OCI-LY1 (cell line): ENCODE data around the gene NF2.

Source experiments
- EZH2 ChIP-seq: fragments of 200-600 bp; sonication (generic), shearing (Covaris generic); IDR thresholded peaks from 2 replicates; pipeline ENCODE4 v1.8.0; 2017; ENCODE audit warnings: borderline replicate concordance, mixed run types, mild to moderate bottlenecking, antibody characterized with exemption, low read length, moderate library complexity, mixed read lengths
- TF ChIP-seq, protein P1 (sequence below): fragments of 200-600 bp; sonication (generic), shearing (Covaris generic); IDR thresholded peaks from 2 replicates; pipeline ENCODE4 v1.5.1; 2017; ENCODE audit warnings: mild to moderate bottlenecking, antibody characterized with exemption, low read length, moderate library complexity, mixed read lengths

DNA sequence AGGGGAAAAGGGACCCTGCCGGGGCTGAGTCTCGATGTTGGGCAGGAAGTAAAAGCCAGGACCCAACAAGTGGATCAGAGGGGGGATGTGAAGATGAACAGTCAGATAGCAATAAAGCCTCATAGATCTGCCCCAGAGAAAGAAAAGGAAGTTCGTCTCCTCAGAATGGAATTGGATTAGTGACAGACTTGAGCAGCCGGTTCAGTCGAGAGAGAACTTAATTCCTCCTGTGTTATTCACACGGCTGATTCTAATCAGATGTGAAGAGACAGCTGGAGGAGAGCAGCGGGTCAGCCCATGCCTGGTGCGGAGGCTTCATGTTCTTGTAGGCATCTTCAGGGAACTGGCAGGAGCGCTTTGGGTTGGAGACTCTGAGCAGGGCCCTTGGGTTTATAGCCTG is 87.0 kb downstream of the NF2 start:
- TF ChIP-seq, protein P1, sequence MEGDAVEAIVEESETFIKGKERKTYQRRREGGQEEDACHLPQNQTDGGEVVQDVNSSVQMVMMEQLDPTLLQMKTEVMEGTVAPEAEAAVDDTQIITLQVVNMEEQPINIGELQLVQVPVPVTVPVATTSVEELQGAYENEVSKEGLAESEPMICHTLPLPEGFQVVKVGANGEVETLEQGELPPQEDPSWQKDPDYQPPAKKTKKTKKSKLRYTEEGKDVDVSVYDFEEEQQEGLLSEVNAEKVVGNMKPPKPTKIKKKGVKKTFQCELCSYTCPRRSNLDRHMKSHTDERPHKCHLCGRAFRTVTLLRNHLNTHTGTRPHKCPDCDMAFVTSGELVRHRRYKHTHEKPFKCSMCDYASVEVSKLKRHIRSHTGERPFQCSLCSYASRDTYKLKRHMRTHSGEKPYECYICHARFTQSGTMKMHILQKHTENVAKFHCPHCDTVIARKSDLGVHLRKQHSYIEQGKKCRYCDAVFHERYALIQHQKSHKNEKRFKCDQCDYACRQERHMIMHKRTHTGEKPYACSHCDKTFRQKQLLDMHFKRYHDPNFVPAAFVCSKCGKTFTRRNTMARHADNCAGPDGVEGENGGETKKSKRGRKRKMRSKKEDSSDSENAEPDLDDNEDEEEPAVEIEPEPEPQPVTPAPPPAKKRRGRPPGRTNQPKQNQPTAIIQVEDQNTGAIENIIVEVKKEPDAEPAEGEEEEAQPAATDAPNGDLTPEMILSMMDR: no peak
- no peak for TF ChIP-seq EZH2
